Muscle of leg (tissue), 11 donors: Measurements from ENCODE around the gene NKD1. TPM values are rescaled to one million over a fixed set of nuclear protein-coding genes. Genes with fewer than 3 reads are reported as not detected.

Source experiments
- DNase-seq: peaks from one replicate; pipeline ENCODE4 v3.0.0; 2013
- H3K27ac ChIP-seq: one replicate; pipeline ENCODE4 v1.5.1; 2013; ENCODE audit warnings: mild to moderate bottlenecking, low read length, control low read depth
- H3K27me3 ChIP-seq: one replicate; pipeline ENCODE4 v1.6.1; 2013; ENCODE audit warnings: low read length; ENCODE audit not compliant: control insufficient read depth, insufficient read depth
- H3K36me3 ChIP-seq: one replicate; pipeline ENCODE4 v1.6.1; 2013; ENCODE audit warnings: low read length; ENCODE audit not compliant: control insufficient read depth, insufficient read depth
- H3K4me1 ChIP-seq: one replicate; pipeline ENCODE4 v1.6.1; 2013; ENCODE audit warnings: low read length; ENCODE audit not compliant: control insufficient read depth, insufficient read depth
- H3K4me3 ChIP-seq: one replicate; pipeline ENCODE4 v1.5.1; 2013; ENCODE audit warnings: low read length, control low read depth
- H3K9me3 ChIP-seq: replicated peaks from 2 replicates; pipeline ENCODE4 v1.6.1; 2013; ENCODE audit warnings: low read depth, low read length; ENCODE audit not compliant: control insufficient read depth
- WGBS: methylation state at CpG from one replicate; pipeline ENCODE4 v1.1.5; 2013; ENCODE audit warnings: missing lambda C conversion rate; ENCODE audit not compliant: insufficient coverage; 5-methylcytosine and 5-hydroxymethylcytosine counted together
- polyA plus RNA-seq, 8 donors: library from polyadenylated mRNA; unstranded; fragments of 120-200 nt; gene quantifications; one replicate each; pipeline versions ENCODE4 v1.2.1 to v1.2.3, GENCODE V29; 2013; ENCODE audit warnings: inconsistent platforms in 1 of 8, low replicate concordance in 1 of 8; ENCODE audit not compliant: insufficient read length in 8 of 8, insufficient read depth in 1 of 8
- total RNA-seq: library from RNA; stranded (reverse); fragments of 120-200 nt; gene quantifications from one replicate; pipeline ENCODE4 v1.2.4, GENCODE V29; 2013

The NKD1 gene
- total and polyA plus RNA-seq, 9 donors, result 2.8 to 7.7 (median 4.5) TPM

DNA sequence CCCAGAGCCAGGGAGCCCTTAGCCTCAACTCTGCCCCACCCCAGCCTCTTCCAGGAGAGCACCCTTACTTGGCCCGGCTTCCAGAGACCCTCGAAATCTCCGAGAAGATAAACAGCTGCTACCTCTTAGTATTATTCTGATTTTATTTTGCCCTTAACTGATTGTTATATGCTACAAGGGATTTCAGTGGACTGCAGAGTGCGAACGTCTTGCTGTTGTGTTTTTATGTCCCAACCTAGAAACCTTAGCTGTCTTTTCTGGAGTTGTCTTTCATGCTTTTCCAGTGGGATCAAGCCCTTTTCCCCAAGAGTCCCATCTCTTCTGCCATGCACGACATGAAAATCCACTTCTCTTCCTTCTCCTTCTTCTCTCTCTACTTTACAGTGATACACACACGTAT lies 85.9 kb downstream of the NKD1 start:
- no peak overlapping the region for H3K4me3 ChIP-seq
- WGBS, result 67% methylated on average over 1 of the region's 7 CpGs
- H3K36me3 ChIP-seq, result peaks cover 3% of the 10 kb centered on the region
- no peaks in the 10 kb centered on the region for H3K9me3 ChIP-seq
- no peak overlapping the region for H3K27ac ChIP-seq
- H3K4me1 ChIP-seq, result peaks cover 4% of the 10 kb centered on the region
- no peak for DNase-seq
- peaks cover 2% of the 10 kb centered on the region for H3K27me3 ChIP-seq

DNA sequence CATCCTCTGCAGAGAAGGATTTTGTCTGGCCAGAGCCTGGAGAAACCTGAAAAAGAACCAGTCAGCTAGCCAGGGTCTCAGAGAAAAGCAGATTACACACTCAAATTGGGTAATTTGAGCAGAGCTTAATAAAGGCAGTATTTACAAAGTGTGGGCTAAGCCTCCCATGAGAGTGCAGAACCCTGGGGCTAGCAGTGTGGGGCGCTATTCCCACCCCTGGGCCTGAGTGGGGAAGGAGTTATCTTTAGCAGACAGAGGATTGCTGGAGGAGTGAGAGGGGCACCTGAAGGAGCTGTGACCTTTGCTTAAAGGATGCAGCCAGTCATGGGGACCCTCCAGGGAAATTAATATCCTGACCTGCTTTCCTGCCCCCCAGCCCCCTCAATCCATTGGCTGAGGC lies 86.8 kb downstream of the NKD1 start:
- Histone ChIP-seq H3K9me3 (no peaks in the 10 kb centered on the region), H3K4me1 (peaks cover 4% of the 10 kb centered on the region), H3K27me3 (peaks cover 2% of the 10 kb centered on the region), H3K4me3 (no peak overlapping the region), H3K27ac (no peak overlapping the region), H3K36me3 (peaks cover 3% of the 10 kb centered on the region)
- WGBS, result no CpG with 5 or more reads among the region's 1 CpG
- no peak for DNase-seq

DNA sequence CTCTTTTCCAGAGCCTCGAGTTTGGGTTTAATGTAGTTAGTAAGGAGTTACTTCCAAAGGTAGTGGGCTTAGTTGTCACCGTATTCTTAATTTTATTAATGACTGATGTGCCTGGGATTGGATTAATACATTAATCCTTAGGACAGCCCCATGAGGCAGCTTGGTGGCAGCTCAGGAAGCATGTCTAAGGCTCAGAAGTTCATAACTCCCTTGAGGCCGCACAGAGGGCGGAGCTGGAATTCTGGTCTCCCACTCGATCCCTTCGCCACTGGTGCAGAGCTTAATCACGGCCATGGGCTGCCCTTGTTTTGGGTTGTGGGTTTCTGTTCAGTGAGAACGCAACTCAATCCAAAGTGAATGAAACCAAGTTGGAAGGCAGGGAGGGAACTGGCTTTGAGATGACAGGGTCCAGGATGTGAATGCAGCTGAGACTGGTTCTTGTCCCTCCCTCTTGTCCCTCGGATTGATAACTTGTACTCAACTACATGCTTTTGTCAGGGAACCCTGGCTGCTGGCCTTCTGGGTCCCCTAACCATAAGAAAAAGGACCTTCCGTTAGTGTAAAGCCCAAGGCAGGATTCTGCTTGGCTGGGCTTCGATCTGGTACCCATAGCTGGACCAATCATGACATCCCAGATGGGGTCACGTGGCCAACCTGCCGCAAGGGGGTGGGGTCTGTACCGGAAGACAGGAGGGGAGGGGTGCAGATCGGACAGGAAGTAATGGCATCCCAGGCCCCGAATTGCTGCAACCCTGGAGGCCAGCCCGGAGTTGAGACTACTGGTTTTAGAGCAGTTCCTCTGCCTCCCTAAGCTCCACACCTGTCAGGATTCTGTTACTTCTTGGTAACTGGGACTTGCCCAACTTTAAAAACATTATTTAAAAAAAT lies 87.6 kb downstream of the NKD1 start:
- Histone ChIP-seq H3K27me3 (peaks cover 2% of the 10 kb centered on the region), H3K9me3 (no peaks in the 10 kb centered on the region), H3K27ac (no peak overlapping the region), H3K4me1 (peaks cover 4% of the 10 kb centered on the region), H3K36me3 (peaks cover 3% of the 10 kb centered on the region), H3K4me3 (no peak overlapping the region)
- WGBS, result 65% methylated on average over 12 of the region's 17 CpGs
- DNase-seq, result peak; percentile 21

DNA sequence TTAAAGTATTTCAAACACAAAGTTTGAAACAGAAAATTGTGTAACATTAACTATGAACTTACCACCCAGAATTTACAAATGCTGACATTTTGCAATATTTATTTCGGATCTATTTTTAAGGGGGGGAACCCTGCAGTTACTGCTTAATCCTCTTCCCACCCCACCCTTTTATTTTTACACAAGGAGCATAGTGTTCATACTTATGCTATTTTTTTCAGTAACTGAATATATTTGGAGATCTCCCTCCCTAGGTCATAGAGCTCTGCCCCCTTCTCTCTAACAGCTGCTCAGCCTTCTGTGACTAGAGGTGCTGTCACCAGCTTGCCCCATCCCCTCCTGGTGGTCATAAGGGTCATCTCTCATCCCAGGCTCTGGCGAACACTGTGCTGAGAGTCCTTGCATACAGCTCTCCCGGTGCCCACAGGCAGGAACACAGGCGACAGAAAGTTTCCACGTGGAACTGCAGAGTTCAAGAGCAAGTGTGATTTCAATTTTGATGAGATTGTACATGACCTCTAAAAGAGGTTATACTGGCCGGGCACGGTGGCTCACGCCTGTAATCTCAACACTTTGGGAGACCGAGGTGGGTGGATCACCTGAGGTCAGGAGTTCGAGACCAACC lies 88.7 kb downstream of the NKD1 start:
- H3K36me3 ChIP-seq, result no peaks in the 10 kb centered on the region
- 92% methylated on average over 8 of the region's 10 CpGs for WGBS
- H3K9me3 ChIP-seq, result no peaks in the 10 kb centered on the region
- no peak for DNase-seq
- H3K4me1 ChIP-seq, result peaks cover 4% of the 10 kb centered on the region
- no peak overlapping the region for H3K4me3 ChIP-seq
- H3K27me3 ChIP-seq, result no peaks in the 10 kb centered on the region
- no peak overlapping the region for H3K27ac ChIP-seq

DNA sequence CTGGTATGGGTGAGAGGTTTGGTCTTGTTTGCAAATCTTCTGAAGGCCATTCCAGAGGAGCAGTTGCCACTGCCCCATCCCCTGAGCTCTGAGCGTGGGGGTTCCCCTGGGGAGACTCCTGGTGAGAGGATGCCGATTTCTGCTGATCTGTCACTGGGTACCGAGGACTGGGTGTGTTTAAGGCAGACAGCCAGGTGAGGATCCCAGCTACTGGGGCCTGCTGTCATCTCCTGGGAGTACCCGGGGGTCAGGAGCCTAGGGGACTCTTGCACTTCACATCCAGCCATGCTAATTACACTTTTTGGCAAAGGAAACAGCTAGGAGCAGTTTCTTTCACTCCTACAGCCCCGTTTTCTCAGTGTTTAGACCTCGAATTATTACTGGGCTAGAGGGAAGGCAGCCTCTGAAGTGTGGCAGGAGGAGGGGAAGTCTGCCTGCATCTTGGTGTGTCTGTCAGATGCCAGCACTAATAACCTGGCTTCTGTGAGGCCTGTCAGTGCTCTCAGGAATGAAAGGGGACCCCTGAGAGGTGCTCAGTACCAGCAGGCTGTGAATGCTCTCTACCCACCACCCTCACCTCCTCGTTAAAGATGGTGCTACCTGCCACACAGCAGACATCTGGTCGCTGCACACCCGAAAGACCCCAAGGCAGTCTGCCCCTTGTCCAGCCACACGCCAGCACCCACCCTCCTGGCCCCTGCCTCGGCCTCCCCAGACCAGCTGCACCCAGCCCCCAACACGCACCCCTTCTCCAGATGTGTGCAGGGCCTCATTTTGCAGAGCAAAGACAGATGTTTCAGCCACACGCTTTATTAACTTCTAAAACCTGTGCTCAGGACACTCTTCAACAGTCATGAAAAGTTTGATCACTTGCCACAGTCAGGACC lies 89.8 kb downstream of the NKD1 start:
- Histone ChIP-seq H3K36me3 (no peaks in the 10 kb centered on the region), H3K9me3 (no peaks in the 10 kb centered on the region), H3K27me3 (no peaks in the 10 kb centered on the region), H3K27ac (no peak overlapping the region), H3K4me3 (no peak overlapping the region), H3K4me1 (peaks cover 4% of the 10 kb centered on the region)
- 43% methylated on average over 11 of the region's 13 CpGs for WGBS
- no peak for DNase-seq

DNA sequence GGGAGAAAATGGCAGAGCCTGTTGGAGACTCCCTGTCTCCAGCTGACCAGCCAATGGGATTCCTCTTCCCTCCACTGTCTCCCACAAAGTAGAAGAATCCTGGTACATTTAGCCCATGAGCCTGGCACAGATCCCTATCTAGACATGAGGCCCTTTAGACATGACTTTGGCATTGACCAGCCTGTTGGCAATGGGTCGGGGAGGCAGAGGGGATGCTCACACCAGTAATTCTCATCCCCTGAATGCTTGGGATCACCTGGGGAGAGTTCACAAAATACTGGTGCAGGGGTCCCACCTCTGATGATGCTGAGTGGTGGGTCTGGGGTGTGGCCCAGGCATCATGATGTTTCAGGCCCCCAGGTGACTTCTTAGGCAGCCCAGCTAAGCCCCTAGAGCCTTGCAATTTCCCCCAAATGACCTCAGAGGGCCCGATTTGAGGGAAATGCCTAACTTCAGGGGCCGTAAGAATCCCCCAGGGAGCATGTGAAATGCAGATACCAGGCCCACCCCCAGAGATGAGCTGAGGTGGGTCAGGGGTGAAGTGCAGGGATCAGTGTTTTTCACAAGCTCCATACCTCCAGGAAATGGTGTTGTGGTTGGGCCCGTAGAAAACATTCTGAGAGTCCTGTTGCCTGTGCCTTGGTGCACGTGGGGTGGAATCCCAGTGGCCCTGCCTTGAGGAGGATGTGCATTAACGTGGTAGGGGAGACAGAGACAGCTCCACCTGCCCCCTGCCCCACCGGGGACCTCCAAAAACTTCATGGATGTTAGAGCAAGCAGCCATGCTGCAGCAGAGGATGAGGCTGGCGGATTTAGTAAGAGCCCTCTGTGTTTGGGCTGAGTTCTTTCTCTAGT lies 90.8 kb downstream of the NKD1 start:
- Histone ChIP-seq H3K36me3 (no peaks in the 10 kb centered on the region), H3K27ac (no peak overlapping the region), H3K4me3 (no peak overlapping the region), H3K9me3 (peaks cover 3% of the 10 kb centered on the region), H3K27me3 (no peaks in the 10 kb centered on the region), H3K4me1 (peaks cover 4% of the 10 kb centered on the region)
- DNase-seq, result no peak
- WGBS, result 33% methylated on average over 1 of the region's 8 CpGs

DNA sequence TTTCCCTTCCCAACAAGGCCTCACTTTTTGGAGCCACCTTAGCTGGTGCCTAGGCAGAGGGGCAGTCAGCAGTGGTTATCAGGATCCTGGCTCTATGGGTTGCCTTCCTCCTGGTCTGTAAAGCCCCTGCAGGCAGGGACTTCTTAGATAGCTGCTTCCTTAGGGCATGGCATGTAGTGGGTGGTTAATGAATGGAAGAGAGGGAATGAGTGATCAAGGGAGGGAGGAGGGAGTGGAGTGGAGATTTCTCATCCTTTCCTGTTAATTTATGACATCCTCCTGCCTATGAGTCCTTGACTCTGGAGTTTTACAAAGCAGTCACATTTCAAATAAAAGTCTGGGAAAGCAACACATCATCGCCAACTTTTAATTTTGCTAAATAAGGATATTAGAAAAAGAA lies 92.2 kb downstream of the NKD1 start:
- DNase-seq, result no peak
- peaks cover 3% of the 10 kb centered on the region for H3K9me3 ChIP-seq
- peaks cover 3% of the 10 kb centered on the region for H3K4me1 ChIP-seq
- no peaks in the 10 kb centered on the region for H3K36me3 ChIP-seq
- no peak overlapping the region for H3K4me3 ChIP-seq
- H3K27me3 ChIP-seq, result no peaks in the 10 kb centered on the region
- no CpG with 5 or more reads among the region's 1 CpG for WGBS
- no peak overlapping the region for H3K27ac ChIP-seq

DNA sequence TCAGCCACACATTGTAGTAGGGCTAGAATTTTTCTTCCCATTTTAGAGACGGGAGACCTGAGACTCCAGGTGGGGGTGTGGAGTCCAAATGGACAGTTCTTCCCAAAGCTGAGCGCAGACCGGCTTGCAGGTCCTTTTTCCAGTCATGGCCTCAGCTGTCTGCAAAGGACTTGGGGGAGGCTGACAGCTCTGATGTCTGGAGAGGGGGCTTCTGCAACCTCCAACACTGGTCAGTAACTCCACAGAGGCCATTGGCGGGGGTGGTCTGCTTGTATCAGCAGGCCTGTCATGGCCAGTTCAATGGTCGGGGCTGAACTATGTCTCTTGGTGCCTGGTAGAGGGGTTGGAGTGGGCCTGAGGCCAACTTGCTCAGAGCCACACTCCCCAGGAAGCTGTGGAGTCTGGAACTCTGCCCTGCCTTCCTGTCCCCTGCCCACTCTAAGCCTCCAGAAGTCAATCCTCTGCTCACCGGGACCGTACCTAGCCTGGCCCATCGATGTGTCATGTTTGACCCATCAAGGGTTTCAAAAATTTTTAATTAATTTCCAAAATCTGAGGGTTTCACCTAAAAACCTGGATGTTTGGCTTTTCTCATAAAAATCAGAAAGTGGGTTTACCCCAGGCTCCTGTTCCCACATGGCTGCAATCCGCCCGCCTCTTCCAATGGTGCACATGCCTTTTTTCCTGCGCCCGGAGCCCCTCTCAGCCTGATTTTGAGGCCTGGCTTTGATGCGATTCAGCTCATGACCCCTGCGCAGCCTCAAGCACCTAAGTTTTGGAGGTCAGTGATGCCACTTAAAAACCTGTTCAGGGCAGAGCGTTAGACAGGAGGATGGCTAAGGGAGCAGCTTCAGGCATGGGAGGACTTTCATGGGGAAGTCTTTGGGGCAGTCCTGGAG lies 93.0 kb downstream of the NKD1 start:
- Histone ChIP-seq H3K4me3 (no peak overlapping the region), H3K27ac (no peak overlapping the region), H3K36me3 (no peaks in the 10 kb centered on the region), H3K9me3 (peaks cover 3% of the 10 kb centered on the region), H3K4me1 (peaks cover 7% of the 10 kb centered on the region), H3K27me3 (no peaks in the 10 kb centered on the region)
- WGBS, result 90% methylated on average over 10 of the region's 15 CpGs
- no peak for DNase-seq

DNA sequence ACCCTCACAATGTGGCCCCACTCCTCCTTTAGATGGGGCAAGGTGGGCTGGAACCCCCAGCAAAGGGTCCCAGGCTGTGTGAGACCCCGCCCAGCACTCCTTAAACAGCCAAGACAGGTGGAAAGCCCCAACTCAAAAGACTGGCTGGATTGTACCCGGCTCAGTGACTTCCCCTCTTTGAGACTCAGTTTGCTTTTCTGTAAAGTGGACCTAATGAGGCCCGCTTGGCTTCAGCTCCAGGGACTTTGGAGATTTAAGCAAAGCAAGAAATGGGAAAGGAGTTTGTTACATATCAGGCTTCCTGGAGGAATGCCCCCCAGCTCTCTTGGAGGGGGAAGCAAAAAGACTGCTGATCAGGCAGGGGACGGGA lies 93.6 kb downstream of the NKD1 start:
- WGBS, result 90% methylated on average over 3 of the region's 4 CpGs
- no peaks in the 10 kb centered on the region for H3K36me3 ChIP-seq
- DNase-seq, result no peak
- H3K27me3 ChIP-seq, result no peaks in the 10 kb centered on the region
- H3K4me1 ChIP-seq, result peaks cover 11% of the 10 kb centered on the region
- no peak overlapping the region for H3K27ac ChIP-seq
- no peak overlapping the region for H3K4me3 ChIP-seq
- H3K9me3 ChIP-seq, result peaks cover 3% of the 10 kb centered on the region
